GM10248 (cell line): ENCODE results near the gene NUDT19.

ENCODE experiments used
- CTCF ChIA-PET: fragments of 300-600 bp; sonication (Branson Sonifier 250); formaldehyde crosslinking; extraction: SDS; loops from one replicate; lab custom pipeline; 2021; ENCODE audit warnings: antibody characterized with exemption; lab: Yijun Ruan, JAX
- POLR2A ChIA-PET: fragments of 350-650 bp; sonication (Branson Sonifier 250); formaldehyde crosslinking; extraction: SDS; loops from one replicate; lab custom pipeline; 2020; ENCODE audit warnings: antibody characterized with exemption; lab: Yijun Ruan, JAX
- DNase-seq: peaks from one replicate; pipeline ENCODE4 v3.0.0; 2012; ENCODE audit errors: extremely low spot score
- CTCF ChIP-seq: IDR thresholded peaks from 2 replicates; pipeline ENCODE4 v1.5.1; 2012; ENCODE audit warnings: mild to moderate bottlenecking, low read depth; ENCODE audit errors: extremely low read depth, missing control alignments, control extremely low read depth

Gene NUDT19

DNA sequence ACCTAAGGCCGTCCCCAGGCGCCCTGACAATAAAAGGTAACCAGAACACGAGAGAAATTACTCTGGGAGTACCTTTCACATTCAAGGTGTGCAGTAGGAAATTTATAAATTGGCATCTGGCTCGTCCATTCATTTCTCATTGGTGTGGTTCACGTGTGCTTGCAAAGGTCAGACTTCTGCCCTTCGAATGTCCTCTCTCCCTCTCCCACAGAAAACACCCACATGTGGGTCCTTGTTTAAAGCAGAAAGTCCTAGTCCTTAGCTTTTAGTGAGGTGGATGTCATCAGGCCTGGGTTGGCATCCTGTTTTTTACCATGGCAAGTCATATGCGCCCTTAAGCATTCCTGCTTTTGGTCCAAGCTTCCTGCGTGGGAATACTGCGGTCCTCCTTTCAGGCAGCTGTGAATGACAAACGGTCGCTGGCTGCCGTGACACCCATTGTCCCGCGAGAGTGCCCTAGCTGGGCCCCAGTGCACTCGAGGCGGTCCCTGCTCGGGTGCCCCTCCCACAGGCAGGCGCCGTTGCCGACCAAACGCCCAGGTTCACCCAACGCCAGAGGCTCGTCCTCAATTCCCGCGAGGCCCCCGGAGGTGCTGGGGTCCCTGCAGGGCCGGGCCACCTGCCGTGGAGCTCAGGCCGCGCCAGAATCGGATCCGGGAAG, at the start of gene NUDT19:
Gene NUDT19, plus strand, starts transcription at position 531 of the 661 bp plus-strand sequence. CDS start 140 bp downstream, outside the sequence.
- POLR2A ChIA-PET = interaction anchor here (0.8 kb wide), 1 partner anchor 16 kb away, joined by 3 read pairs; the partner anchor contains the start of gene ANKRD27
- CTCF ChIA-PET = interaction anchor here (0.8 to 1.2 kb wide), 4 partner anchors 9 to 493 kb away, joined by 3 to 7 read pairs (median 5); partner anchors contain the start of genes ANKRD27 and RGS9BP

DNA sequence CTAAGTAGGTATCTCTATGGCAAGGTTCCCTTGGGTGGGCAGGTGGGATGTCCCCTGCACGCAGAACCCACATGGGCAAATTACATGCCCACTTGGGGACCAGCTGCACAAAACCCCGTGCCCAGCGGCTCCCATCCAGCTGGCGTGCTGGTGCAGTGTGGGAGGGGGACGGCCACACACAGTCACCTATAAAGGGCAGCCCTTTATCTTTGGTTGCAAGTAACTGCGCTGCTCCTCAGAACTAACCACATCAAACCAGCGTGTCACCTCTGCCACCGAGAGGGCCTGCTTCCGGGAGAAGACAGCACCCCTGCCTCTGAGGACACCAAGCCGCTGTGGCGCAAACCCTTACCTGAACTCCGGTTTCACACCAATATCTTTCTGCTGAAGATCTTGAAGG, 48.9 kb upstream of the NUDT19 start:
- TF ChIP-seq CTCF = no peak
- ChIA-PET CTCF (no interaction called here), POLR2A (no interaction called here)
- DNase-seq = no peak

More for the DNA sequence above, at the start of gene NUDT19:
- peak; percentile 91 for DNase-seq
- TF ChIP-seq CTCF = no peak

DNA sequence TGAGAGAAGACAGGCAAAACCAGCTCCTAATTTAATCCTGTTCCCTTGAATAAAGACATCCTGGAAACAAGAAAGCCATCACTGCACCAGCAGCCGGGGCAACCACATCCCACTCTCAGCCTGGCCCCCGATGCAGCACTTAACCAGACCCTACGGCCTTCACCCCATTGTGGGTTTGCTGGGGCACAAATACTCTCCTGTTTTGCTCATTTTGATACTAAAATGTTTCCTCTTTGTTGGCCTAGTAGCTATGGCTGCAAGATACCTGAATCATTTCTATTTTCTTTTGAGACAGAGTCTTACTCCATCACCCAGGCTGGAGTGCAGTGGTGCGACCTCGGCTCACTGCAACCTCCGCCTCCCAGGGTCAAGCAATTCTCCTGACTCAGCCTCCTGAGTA, 45.1 kb upstream of the NUDT19 start:
- CTCF ChIA-PET = no interaction called here
- no peak for DNase-seq
- TF ChIP-seq CTCF = no peak
- POLR2A ChIA-PET = interaction anchor here (0.6 kb wide), 1 partner anchor 16 kb away, joined by 7 read pairs; no protein-coding TSS in a partner anchor

DNA sequence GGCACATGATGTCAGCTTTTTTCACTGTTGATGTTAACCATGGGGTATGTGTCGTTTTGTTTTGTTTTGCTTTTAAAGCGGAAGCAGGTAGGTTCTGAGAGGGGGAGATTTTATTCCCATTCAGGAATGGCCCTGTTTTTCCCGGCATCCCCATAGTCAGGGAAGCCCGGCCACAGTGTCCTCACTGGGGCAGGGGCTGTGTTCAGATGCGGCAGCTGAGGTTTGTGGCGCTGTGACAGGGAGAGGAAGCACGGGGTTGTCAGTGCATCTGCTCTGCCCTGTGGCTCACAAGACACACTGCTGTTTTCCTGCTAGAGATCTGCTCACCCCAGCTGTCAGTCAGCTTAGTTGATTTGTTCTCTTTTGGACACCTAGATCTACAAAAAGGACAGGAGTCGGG, 44.3 kb upstream of the NUDT19 start:
- ChIA-PET CTCF (interaction anchor here (1.1 kb wide), 1 partner anchor 35 kb away, joined by 3 read pairs; no protein-coding TSS in a partner anchor), POLR2A (no interaction called here)
- no peak for TF ChIP-seq CTCF
- DNase-seq = no peak

- no peak for TF ChIP-seq CTCF
- DNase-seq = no peak
- CTCF ChIA-PET = interaction anchor here (2.3 kb wide), 1 partner anchor 14 kb away, joined by 5 read pairs; no protein-coding TSS in a partner anchor
- POLR2A ChIA-PET = no interaction called here
Observed at GRCh38 chr19:32649751-32650150, 41.9 kb upstream of the NUDT19 start.

DNA sequence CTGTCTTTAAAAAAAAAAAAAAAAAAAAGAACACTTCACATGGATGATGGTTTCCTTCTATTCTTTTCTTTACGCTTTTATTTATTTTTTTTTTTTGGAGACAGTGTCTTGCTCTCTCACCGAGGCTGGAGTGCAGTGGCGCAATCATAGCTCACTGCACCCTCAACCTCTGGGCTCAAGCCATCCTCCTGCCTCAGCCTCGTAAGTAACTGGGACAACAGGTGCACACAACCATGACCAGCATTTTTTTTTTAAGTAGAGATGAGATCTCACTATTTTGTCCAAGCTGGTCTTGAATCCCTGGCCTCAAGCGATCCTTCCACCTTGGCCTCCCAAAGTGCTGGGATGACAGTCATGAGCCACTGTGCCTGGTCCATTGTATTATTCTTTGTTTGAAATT, 41.0 kb upstream of the NUDT19 start:
- no peak for TF ChIP-seq CTCF
- ChIA-PET CTCF (interaction anchor here (2.3 kb wide), 1 partner anchor 15 kb away, joined by 5 read pairs; no protein-coding TSS in a partner anchor), POLR2A (no interaction called here)
- DNase-seq = no peak
